Measurements from ENCODE around the gene KLK12.
"Not testable (repeated sequence)": the region's sequence is repeated elsewhere in the genome, so short reads cannot be mapped to it uniquely, and the experiment has no call there.

KLK12 gene

GRCh38 chr19:51015691-51016267 is 19.0 kb downstream of the KLK12 start:
- no peak for DNase-seq (ENCODE audit: low spot score)

DNA sequence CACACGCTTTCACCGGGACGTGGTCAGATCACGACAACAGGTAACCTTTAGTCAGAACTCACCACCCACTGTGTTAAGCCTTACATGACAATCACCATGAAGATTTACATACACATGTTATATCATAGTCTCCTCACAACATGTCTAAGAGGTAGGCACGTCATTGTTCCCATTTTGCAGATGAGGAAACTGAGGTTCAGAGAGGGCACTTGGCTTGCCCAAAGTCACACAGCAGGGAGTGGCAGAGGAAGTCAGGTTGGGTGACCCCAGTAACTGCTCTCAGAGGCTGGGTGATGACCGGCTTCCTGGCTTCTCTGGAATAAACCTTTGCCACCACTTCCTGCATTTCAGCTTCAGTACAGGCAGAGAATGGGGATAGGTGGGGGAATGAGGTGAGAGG is 20.6 kb downstream of the KLK12 start:
- no peak for DNase-seq (ENCODE audit: low spot score)

- DNase-seq (ENCODE audit: low spot score): no peak
Measured at GRCh38 chr19:51012661-51013190, 22.1 kb downstream of the KLK12 start.

DNA sequence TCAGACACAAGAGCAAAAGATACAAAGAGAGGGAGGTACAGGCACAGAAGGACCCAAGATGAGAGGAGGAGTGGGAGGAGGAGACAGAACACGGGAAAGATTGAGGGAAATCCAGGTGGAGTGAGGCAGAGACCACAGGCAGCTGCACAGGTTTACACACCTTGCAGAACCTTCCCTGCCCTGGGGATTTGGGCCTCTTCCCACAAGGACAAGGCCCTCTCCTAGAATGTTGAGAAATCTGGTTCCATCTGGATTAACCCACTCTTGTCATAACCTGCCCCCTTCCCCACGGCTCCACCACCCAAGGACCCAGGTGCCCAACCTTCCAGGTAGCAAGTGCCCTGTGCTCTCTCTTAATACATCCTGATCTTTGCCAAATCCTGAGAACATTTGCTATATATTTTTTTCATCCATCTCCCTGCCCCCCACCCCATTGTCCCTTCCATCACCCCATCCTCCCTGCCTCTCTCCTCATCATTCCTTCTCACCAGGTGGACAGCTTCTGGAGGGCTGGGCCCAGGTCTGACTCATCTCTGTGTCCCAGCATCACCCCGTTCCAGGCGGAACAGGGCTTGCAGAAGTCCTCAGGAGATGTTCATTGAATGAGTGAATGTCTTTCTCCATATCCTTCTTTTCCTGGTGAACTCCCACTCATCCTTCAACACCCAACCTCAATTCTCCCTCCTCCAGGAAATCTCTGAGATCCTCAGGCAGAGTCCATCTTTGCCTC is 24.6 kb downstream of the KLK12 start:
- no peak for DNase-seq (ENCODE audit: low spot score)

DNA sequence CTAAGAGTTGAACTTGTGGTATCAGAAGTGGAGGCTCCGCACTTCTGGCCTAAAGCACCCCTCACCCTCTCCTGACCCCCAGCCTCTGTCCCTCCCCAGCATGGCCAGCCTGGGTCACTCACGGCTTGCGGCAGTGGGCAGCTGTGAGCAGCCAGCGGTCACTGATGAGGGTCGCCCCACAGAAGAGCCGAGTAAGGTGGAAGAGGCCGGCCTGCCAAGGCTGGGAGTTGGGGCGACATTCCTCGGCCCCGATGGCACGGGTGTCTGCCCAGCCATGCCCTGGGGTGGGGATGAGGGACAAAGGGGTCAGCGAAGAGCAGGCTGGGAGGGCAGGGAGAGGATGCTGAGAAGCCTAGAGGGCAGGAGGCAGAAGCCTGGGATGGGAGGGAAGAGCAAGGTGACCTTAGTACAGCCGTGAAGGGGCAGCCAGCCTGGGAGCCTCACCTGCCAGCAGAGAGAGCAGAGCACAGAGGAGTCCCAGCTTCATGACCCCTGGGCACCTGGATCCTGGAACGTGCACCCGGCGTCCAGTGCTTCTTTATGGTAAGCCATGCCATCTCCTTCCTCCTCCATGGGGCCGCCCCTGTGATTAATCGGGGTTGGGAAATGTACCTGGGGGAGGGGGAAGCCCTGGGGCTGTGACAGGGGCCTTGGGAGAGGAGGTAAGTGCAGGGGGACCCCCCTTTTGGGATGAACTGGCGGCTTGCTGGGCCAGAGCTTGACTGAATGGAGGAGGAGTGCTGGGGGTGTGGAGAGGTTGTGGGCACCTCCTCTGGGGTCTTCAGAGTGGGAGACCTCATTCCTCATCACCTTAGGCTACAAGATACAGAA is 25.5 kb downstream of the KLK12 start:
- DNase-seq (ENCODE audit: low spot score): no peak

DNA sequence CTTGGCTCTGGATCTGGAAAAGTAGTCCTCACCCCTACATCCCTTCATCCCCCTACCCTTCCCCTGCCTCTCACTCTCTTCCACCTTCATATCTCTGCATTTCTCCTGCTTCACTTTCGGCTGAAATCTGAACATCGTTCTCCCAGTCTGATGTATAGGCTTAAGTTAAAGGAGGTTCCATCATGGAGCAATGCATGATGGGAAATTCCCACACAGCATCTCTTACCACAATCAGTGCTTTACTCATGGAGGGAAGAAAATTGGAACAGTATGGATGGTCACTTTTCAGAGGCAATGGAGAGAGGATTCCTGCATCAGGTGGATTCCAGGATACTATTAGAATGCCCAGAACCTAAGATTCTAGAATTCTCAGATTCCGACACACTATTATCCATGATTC is 27.3 kb downstream of the KLK12 start:
- no peak for DNase-seq (ENCODE audit: low spot score)

- no peak for DNase-seq (ENCODE audit: low spot score)
Measured at GRCh38 chr19:51006406-51006805, 28.4 kb downstream of the KLK12 start.

- DNase-seq (ENCODE audit: low spot score): no peak
Measured at GRCh38 chr19:51005248-51005647, 29.6 kb downstream of the KLK12 start.

DNA sequence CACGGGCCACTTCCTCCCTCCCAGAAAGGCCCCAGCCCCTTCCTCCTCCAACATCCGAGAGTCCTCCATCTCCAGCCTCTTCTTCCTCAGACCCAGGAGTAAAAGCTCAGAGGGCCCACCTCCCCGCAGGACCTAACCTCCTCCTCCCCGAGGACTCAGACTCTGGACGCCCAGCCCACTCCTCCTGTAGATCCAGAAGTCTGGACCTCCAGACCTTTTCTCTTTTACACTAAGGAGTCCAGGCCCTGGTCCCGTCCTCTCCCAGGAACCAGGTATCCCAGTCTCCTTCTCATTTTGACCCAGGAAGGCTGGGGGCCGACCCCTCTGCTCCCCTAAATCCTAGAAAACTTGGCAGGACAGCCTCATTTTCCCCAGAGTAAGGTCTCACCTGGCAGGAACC is 31.5 kb downstream of the KLK12 start:
- DNase-seq (ENCODE audit: low spot score): no peak

GRCh38 chr19:51002542-51003311 is 32.1 kb downstream of the KLK12 start:
- no peak for DNase-seq (ENCODE audit: low spot score)

GRCh38 chr19:51002089-51002532 is 32.7 kb downstream of the KLK12 start:
- no peak for DNase-seq (ENCODE audit: low spot score)

GRCh38 chr19:51001515-51001914 is 33.3 kb downstream of the KLK12 start, which contains the start of gene KLK8:
Gene KLK8 (minus strand): TSS chr19:51001604. CDS start chr19:51001167, 437 bp downstream.
- DNase-seq (ENCODE audit: low spot score): no peak

GRCh38 chr19:51000981-51001380 is 33.8 kb downstream of the KLK12 start:
- no peak for DNase-seq (ENCODE audit: low spot score)

GRCh38 chr19:51000426-51000825 is 34.4 kb downstream of the KLK12 start:
- DNase-seq (ENCODE audit: low spot score): no peak

DNA sequence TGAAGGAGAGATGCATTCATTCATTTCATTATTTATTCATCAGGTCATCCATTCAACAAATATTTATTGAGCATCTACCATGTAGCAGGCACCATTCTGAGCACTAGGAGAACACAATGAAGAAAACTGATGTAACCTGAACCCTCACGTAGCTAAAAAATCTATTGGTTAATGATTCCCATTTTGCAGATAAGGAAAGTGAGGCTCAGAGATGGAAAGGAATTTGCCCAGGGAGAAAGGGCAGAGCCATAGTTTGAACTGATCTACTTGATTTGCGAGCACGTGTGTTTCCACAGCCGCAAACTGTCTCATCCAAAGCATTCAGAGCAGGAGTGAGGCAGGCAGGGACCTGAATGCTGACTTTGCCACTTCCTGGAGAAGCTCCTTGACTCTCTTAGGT is 36.1 kb downstream of the KLK12 start:
- no peak for DNase-seq (ENCODE audit: low spot score)

GRCh38 chr19:50998061-50998460 is 36.7 kb downstream of the KLK12 start:
- DNase-seq (ENCODE audit: low spot score): no peak

DNA sequence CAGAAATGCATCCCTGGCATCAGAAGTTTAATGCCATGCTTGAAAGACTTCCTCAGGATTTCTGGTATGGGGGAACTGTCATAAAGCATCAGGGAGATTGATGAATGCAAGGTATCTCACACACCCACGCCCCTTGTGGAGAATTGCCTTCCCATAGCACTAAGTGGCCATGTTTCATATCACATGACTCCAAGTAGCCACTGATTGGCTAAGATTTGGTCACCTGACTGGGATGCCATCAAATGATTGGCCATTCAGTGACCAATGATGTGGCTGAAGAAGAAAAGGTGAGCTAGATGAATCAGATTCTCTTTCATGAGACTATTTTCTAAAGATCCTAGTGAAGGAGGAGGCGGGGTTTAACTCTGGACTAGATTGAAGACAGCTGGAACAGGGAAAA is 40.7 kb downstream of the KLK12 start:
- DNase-seq (ENCODE audit: low spot score): no peak

DNA sequence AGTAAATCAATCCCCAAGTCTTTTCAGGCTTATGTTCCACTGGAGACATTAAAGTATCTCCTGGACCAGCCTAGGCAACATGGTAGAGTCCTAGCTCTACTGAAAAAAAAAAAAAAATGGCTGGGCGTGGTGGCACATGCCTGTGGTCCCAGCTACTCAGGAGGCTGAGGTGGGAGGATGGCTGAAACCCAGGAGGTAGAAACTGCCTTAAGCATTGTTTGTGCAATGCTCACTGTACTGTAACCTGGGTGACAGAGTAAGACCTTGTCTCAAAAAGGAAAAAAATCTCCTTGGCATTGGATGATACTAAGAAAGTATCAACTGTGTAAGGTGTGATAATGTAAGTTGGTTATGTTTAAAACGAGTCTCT is 42.2 kb downstream of the KLK12 start:
- DNase-seq (ENCODE audit: low spot score): no peak

DNA sequence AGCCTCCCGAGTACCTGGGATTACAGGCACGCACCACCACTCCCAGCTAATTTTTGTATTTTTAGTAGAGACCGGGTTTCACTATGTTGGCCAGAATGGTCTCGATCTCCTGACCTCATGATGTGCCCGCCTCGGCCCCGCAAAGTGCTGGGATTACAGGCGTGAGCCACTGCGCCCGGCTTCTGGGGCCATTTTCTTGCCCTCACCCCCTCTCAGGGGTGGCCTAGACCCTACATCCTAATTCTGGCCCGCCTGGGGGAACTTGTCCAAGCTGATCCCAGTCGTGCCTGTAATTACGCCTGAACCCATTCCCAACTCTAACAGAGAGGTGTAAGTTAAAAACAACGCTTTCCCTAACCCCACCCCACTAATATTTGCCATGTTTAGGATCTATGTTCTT is 50.4 kb downstream of the KLK12 start:
- DNase-seq (ENCODE audit: low spot score): not testable (repeated sequence)

- no peak for DNase-seq (ENCODE audit: low spot score)
Measured at GRCh38 chr19:50983625-50984292, 51.0 kb downstream of the KLK12 start, which contains the start of gene KLK7. Gene KLK7 (minus strand): TSS chr19:50983917. CDS start chr19:50982399, 1,518 bp downstream.

DNA sequence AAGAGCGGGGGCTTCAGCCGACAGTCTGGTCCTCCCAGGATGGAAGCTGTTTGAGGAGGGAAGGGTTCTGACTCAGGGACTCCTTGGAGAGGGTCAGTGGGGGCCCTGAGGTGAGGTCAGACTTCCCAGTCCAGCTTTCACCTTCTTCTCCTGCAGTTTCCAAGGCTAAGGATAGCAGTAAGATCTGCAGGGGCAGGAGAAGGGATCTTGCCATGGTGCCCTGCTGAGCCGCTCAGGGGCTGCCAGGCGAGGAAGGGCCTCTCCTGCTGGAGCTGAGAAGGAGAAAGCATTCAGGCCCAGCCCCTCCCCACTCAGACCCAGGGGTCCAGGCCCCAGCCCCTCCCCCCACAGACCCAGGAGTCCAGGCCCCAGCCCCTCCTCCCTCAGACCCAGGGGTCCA is 52.6 kb downstream of the KLK12 start:
- DNase-seq (ENCODE audit: low spot score): no peak
